UCSD-AML1 (cell line): ENCODE measurements around the gene ENKUR.

ENCODE experiments used
- DNase-seq: peaks from one replicate; lab custom pipeline; 2025; ENCODE audit not compliant: unreplicated experiment; lab: John Stamatoyannopoulos, UW

ENKUR gene, protein sequence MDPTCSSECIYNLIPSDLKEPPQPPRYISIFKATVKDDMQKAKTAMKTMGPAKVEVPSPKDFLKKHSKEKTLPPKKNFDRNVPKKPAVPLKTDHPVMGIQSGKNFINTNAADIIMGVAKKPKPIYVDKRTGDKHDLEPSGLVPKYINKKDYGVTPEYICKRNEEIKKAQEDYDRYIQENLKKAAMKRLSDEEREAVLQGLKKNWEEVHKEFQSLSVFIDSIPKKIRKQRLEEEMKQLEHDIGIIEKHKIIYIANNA

DNA sequence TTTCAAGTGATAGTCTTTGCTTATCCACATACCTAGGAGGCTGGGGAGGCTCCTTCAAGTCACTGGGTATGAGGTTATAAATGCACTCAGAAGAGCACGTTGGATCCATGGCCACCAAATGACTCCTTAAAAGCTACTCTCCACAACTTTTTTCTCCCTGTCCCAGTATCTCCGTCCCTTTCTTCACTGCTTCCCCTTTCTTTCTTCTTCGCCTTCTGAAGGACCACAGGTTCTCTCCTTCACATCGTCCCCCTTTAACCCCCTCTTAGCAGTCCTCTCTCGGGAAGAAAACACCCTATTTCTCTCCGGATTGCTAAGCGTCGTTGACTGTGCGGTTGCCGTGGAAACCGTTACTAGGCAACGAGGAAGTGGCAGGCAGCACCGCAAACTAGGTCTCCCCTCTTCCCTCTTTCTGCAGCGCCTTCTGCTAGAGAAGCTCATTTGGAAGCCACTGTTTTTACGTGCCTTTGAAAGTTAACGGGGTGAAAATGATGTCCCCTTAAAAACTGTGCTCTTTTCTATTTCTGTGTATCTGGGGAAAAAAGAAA, at the start of gene ENKUR:
Gene ENKUR, minus strand, starts transcription at position 331 of the 548 bp plus-strand sequence. Its CDS starts 222 bp downstream, at position 109.
- DNase-seq: peak; percentile 88

DNA sequence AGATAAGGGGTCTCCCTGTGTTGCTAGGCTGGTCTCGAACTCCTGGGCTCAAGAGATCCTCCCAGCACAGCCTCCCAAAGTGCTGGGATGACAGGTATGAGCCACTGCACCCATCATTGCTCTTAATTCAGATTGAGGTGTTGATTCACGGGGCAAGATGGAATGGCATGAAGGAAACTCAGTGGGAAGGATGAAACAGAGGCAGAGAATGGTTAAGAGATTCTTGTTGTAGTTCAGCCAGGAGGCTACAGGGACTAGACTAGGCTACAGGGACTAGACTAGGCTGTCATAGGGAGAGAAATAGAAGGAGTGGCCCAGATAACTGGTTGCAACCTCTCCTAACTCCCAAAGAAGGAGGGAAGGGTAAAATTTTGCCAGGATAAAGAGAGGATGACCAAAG, 48.4 kb upstream of the ENKUR start:
- no peak for DNase-seq

DNA sequence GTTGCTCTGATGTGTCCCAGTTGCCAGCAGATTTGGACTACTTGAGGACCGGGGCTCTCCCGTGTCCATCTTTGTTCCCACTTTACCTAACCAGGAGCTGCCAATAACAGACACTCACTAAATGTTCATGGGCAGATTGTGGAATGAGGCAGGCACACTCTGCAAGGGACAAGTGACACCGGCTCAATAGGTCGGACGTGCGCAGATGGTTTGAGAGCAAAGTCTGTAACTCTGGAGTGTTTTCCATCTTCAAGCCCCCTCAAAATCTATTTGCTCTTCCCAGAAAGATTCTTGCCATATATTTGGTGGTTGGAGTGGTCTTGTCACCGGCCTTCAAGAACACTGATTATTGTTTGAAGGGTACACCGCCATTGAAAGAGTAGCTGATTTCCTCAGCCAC, 47.7 kb upstream of the ENKUR start:
- no peak for DNase-seq

DNA sequence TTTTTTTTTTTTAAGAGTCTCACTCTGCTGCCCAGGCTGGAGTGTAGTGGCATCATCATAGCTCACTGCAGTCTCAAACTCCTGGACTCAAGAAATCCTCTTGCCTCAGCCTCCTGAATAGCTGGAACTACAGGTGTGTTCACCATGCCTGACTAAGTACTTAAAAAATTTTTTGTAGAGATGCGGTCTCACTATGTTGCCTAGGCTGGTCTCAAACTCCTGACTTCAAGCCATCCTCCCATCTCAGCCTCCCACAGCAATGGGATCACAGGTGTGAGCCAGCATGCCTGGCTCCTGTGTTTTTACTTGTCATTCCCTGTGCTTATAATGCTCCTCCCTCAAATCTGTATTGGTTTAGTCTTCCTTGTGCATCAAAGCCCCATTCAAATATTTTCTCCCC, 47.2 kb upstream of the ENKUR start:
- no peak for DNase-seq

DNA sequence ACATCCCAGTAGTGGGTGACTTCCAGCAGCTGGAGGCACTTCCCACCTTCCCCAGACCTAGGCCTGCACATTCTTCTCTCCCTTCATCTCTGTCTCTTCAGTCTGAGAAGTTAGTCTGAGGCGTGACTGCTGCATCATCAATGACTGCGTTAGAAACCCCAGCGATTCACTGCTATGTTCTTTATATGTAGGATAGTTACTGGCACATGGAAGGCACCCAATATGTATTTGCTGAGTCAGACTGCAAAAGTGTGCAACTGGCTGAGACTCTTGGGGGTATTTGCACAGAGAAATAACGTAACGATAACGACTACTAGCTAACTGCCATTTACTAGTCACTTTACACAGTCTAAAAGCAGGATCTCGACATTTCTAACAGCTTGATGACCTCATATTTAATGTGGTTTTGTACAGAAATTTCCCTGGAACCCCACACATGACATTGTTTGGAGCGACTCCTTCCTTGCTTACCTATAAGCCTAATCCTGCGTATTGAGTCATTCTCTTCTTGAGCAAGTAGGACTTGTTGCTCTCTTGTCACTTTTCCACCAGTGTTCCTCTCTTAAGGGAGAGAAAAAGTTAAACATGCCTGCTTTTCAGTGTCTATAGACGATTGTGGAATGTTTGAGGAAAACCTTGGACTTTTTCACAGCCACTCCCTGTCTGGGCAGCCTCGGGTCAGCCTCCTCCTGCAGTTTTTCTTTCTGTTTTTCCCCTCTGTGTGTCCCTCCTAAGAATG, 45.9 kb upstream of the ENKUR start:
- peak; percentile 14 for DNase-seq

DNA sequence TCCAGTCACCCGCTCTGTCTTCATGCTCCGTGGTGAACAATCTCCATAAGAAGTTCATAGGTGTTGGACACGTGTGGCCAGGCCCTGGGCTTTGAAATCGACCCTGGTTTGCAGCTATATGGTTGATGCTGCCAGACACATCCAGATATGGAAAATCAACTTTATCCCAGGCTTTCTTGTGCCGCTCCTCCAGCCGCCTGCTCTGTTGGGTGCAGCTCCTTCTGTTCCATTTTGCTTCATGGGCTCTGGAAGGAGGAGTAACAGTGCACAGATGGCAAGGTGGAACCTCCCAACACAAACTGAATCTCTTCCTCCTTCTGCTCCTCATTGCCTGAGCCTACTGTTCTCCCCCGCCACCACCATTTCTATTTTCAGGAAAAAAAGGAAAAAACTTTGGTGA, 45.2 kb upstream of the ENKUR start:
- no peak for DNase-seq

DNA sequence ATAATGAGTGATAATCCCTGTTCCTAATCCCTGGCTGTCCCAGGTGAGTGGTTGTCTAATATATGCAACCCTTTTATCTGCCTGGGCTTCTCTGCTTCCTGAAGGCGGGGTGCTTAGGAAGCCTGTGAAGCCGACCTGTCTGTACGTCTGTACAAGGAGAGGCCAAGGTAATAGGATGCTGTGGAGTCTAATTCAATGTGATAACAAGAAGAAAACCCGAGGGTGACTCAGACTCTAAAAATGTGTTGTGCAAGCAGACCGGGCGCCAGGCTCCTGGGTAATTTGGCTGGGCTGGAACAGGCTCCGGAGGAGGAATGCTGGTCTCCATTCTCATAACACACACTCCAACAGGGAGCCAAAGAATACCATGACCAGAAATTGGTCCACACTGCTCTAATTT, 44.0 kb upstream of the ENKUR start:
- no peak for DNase-seq

DNA sequence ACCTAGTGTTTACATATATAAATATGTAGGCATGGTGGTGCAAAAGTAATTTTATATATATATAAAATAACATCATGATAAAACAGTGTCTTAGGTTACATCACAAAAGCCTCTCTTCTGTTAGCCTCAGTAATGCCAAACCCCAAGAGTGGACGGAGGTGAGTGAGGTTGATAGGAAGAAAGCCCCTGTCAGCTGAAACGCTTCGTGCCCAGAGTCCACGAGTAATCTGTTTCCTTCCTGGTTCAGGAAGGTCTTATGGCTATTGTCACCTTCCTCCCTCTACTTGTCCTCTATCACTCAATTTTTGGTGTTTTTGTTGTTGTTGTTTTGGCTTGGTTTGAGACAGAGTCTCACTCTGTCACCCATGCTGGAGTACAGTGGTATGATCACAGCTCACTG, 41.9 kb upstream of the ENKUR start:
- no peak for DNase-seq

DNA sequence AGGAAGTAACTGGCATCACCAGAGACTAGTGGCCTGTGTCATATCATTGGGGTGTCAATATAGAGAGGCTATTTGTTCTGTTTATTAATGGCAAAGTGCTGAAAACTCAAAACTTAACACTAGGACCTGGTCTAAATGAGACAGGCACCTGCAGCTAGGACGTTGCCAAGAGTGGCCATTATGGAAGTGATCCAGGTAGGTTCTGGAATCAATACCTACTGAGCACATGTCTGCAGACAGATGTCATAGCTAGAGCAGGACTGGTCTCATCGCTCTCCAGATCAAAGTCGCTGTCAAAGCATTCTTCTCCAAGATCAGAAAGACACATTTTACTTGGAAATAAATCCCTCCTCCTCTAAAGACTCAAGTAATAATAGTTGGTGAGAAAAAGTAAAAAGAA, 40.8 kb upstream of the ENKUR start:
- no peak for DNase-seq

DNA sequence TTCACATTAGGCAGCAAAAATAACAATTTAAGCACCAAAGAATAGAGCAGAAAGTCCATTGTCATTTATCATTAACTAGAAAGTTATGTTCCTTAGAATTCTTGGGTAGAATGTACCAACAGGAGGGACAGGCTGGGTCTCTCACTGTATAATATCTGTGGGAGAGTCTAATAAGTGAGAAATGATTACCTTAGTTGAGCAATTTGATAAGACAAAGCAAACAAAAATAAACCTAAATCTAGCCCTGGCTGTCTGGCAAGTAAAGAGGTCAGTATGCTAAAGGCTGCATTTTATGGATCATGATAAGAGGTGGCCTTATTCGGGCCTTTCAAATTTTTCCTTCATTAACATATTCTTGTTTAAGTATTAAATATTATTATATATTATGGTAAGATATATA, 36.1 kb upstream of the ENKUR start:
- no peak for DNase-seq

DNA sequence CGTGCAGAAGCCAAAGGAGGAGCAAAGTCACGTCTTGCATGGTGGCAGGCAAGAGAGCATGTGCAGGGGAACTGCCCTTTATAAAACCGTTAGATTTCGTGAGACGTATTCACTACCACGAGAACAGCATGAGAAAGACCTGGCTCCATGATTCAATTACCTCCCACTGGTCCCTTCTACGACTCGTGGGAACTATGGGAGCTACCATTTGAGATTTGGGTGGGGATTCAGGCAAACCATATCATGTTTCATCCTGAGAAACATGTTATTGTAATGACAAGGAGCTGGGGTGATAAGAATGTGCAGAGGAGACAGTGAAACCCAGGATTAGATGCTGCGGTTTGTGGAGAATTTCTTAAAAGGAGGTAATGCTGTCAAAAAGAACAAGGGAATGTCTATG, 34.4 kb upstream of the ENKUR start:
- DNase-seq: no peak

DNA sequence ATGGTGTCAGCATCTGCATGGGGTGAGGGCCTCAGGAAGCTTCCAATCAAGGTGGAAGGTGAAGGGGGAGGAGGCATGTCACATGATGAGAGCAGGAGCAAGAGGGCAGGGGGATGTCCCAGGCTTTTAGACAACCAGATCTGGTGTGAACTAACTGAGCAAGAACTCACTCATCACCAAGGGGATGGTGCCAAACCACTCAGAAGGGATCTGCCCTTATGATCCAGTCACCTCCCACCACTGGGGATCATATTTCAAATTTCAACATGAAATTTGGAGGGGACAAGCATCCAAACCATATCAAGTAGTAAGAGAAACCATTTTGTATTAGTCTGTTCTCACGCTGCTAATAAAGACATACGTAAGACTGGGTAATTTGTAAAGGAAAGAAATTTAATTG, 34.0 kb upstream of the ENKUR start:
- no peak for DNase-seq

DNA sequence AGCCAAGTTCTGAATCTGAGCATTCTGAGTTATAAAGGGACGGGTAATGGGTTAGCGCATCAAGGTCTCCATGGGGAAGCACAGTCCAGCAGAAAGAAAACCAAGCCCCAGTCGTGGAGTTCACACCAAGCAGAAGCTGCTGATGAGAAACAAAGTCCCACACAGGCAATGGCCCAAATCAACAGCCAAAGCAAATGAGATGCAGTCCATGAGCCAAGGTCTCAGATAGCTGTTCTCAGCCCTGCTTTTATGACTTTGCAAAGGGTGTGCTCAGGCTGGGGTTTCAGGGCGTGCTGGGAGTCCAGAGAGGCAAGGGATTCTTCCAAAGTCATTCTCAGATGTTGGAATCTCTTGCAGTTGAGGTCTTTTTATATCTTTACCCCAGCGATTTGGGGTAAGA, 32.5 kb upstream of the ENKUR start:
- no peak for DNase-seq

DNA sequence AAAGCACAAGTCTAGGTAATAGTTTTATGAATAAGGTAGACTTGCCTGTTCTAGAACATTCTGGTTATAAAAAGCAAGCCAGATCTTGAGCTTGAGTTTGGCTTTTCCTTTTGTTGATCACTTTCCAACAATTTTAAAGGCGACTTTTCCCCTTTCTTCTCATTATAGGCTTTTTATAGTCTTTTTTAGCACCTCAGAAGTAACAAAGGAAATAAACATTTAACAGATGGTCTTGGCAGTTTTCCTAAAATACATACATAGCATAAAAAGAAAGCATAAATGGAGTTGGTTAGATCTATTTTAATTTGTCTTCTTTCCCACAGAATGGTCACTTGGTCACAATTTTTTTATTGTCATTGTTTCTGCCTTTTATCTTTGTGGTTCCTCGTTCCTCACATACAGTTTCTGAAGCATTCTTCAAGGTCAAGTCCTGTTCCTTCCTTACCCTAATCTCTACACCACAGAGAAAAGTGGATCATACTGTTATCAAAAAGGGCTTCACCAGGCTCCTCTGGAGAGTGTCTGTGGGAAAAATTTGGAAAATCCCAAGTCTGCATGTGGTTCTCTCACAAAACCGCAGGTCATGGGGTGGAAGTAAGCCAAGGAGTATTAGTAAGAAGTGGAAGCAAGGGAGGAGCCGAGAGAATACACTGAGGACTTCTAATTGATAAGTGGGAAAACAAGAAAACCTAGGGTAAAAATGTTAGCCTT, 31.8 kb upstream of the ENKUR start:
- DNase-seq: peak; percentile 11

DNA sequence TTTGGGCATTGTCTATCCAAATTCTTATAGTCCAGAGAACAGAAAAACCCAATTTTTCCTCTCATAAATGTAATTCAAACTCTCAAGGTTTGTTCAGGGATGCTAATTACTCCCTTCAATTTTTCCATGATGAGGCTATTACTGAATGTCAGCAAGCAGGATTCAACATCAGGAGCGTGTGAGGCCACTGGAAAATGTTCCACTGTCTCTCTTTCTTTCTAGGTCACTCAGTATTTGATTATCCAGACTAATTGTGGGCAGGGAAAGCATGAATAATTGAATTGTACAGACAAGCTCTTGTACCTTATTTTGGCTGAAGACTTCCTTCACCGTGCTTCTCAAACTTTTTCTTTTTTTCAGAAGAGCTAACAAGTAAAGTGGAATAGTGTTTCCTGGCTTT, 31.1 kb upstream of the ENKUR start:
- DNase-seq: no peak

DNA sequence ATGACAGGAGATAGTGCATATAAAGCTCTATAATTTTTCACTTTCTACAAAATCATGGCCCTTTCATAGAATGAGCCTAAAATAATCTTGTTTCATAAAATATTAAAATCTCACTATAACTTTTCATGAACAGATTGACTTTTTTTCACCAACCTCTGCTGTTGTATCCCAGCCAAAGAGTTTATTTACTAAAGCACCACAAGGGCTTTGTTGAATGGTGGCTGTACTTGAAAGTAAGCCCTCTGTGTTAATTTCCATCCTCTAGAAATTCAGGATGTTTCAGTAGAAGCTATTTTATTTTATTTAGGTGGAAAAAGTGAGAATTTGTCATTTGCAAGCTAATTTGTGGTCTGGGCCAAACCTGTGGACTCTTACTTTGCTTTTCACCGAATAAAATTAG, 30.7 kb upstream of the ENKUR start:
- DNase-seq: no peak

DNA sequence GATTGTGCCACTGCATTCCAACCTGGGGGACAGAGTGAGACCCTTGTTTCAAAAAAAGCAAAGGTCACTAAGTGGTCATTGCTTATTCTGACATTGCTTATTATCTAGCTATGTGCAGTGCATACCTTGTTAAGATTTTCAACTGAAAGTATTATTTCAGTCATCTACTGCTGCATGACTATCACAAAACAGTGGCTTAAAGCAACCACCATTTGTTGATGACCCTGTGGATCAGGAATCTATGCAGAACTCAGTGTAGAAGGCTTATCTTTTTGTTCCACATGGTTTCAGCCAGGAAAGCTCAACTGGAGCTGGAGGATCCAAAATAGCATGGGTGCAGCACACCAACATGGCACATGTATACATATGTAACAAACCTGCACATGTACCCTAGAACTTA, 23.6 kb upstream of the ENKUR start:
- DNase-seq: no peak

DNA sequence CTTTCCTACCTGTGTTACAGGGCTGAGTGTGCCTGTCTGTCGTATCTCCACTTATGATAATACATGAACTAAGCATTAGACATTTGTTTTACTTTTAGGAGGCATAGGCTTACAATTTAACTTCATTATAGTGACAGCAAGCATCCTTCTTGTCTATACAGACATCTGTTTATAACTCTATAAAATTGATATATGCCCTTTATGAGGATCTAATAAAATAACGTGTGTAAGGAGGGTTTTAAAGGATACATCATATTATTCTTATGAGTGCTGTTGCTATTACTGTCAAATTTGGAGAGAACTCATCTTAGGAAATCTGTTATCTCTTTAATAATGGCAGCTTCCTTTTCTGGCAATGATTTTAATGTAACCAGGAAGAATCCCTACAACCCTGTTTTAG, 22.4 kb upstream of the ENKUR start:
- no peak for DNase-seq

DNA sequence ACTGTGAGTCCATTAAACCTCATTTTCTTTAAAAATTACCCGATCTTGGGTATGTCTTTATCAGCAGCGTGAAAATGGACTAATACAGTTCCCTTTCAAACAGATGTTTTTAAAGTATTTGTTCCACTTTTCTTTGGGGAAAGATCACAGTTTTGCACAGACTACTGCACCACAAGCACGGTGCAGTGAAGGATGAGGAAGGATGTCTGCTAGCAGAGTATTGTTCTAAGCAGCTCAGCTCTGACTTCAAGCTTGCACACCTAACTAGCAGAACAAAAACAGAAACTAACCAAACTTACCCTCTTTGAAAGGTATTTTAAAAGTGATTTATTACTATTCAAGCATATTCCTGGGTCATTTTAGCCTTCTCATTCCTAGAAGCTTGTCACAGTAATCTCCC, 20.4 kb upstream of the ENKUR start:
- DNase-seq: no peak

DNA sequence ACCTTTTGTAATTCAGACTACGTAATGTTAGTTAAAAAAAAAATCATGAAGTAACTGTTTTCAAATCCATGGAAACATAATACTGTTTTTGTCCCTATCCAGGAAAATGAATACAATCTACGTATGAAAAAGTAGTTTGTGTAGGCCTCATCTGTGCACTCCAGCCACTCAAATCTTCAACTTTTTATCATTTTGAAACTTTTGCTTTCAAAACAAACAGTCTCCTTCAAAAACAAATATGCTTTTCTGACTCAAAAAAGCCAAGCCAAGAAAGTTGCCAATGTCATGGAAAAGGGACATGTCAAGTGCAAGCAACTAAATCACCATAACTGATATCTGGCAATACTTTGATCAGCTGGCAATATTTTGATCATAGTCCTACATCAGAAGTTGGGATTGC, 13.6 kb upstream of the ENKUR start:
- no peak for DNase-seq

DNA sequence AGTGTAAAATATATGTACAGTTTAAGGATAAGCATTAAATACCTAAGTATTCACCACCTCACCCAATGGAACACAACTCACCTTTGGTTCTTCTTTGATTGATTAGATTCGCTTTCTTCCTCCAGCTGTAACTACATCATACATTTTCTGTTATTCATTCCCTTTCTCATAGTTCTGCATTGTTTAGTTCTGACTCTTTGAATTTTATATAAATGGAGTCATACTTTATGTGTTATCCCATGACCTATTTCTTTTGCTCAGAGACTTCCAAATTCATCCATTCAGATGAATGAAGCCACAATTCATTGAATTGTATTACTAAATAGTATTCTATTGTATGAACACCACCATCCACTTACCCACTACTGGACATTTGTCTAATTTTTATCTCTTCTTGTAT, 12.8 kb upstream of the ENKUR start:
- no peak for DNase-seq

DNA sequence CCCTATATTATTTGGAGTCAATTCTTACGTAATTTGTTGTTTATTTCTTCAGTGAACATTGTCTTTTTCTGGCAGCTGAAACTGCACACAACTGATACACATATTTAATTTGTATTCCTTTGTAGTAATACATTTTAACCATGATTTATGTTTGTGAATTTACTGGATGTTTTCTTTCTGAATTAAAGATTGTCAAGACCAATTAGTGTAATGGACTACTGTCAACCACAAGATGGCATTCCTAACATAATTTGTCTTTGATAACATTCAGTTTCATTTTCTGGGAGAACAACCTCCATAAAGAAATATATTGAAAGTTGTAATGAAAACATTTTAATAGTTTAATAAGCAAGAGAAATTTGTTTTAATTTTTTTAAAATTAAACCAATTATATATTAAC, 10.5 kb upstream of the ENKUR start:
- DNase-seq: no peak
